Melanocyte of skin (primary cell): ENCODE measurements around the gene KATNAL1. TPM values are rescaled to one million over a fixed set of nuclear protein-coding genes. Genes with fewer than 3 reads are reported as not detected.

Source experiments
- small RNA-seq, 2 donors: library from RNA; depleted of rRNA; stranded (forward); fragments of <200 nt; gene quantifications; one replicate each; pipeline ENCODE3, GENCODE V24; 2012
- total RNA-seq, 2 donors: library from RNA; depleted of rRNA; stranded (reverse); fragments of >200 nt; gene quantifications; 2 replicates each; pipeline ENCODE4 v1.2.3, GENCODE V29; 2012

Gene KATNAL1
- 10 to 100 TPM; 16.5 to 17.0 TPM for total RNA-seq

GRCh38 chr13:30307194-30307970, at the start of gene KATNAL1:
KATNAL1 (minus strand) TSS chr13:30307551; CDS start chr13:30283777, 23,774 bp downstream.

Small RNA genes lying within 50 kb of the gene (small RNA-seq; reads per million reads assigned to genes)
- gene RNU6-64P, result 0 reads per million in 2 donors

Other genes with a start within 250 kb of the KATNAL1 start
- not detected for gene UBE2L5, start 114.9 kb upstream of the KATNAL1 start, total RNA-seq
- gene HMGB1, start 158.4 kb upstream of the KATNAL1 start, total RNA-seq, result 100 to 1,000 TPM in 1 of 2 donors, 10 to 100 TPM in 1; 74.3 to 115 TPM